TTC549 (cell line): Measurements from ENCODE around the gene GAB2.
"Not testable (repeated sequence)": the region's sequence is repeated elsewhere in the genome, so short reads cannot be mapped to it uniquely, and the experiment has no call there.

Experiments
- FAIRE-seq: peaks from 2 replicates; lab custom pipeline; 2012; peaks lifted over from hg19 to GRCh38; lab: Jason Lieb, UNC

GAB2 gene

DNA sequence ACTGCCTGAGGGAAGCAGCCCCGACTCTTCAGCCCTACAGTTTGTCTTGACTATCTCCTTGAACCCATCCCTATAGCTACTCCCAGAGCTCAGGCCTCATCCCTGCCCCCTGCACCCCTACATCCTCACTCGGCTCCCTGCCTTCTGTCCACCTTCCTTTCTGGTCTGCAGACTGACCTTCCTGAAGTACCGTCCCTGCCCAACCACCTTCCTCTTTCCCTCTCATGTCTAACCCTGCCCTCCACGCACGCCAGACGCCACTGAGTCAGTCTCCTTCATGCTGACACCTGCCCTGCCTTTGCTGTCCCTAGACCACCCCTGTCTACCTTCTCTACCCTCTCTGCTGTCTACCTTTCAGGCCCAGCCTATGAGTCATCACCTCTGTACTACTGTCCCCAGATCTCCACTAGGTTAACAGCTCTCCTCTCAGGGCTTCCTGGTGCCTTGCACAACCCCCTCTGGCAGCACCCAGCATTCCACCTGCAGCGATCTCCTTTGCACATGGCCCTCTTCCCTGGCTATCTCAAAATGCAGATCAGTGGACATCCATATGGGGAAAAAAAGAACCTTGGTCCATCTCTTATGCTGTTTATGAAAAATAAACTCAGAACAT, 238.1 kb downstream of the GAB2 start:
- no peak for FAIRE-seq

DNA sequence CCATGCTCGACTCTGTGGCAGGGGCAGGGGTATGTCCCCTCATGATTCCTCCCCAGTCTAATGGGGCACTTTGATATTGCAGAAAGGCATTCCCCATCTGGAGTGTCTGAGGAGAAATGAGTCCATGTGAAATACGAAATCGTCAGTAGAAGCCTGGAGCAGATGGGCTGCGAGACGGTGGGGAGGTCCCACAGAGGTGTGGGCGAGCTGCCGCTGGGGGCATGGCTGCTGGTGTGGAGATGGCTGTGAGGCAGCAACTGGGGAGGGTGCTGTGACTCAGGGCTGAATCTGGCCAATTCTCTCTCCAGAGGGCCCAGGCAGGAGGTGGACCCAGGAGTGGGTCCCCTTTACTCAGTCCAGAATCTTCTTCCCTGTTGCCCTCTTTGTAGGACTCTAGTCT, 240.4 kb downstream of the GAB2 start:
- FAIRE-seq = no peak

DNA sequence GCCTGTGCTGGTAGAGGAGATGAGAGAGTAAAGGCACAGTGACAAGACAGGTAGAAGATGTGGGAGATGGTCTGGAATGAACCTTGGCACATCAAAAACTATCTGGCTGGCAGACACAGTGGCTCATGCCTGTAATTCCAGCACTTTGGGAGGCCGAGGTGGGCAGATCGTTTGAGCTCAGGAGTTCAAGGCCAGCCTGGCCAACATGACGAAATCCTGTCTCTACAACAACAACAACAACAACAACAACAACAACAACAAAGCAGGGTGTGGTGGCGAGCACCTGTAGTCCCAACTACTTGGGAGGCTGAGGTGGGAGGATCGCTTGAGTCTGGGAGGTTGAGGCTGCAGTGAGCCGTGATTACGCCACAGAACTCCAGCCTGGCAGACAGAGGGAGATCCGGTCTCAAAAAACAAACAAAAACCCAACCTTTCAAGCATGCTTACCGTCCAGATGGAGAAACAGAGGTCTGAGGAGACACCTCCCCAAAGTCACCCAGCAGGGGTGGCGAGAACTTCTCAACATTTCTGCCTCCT, 240.9 kb downstream of the GAB2 start:
- FAIRE-seq = no peak

DNA sequence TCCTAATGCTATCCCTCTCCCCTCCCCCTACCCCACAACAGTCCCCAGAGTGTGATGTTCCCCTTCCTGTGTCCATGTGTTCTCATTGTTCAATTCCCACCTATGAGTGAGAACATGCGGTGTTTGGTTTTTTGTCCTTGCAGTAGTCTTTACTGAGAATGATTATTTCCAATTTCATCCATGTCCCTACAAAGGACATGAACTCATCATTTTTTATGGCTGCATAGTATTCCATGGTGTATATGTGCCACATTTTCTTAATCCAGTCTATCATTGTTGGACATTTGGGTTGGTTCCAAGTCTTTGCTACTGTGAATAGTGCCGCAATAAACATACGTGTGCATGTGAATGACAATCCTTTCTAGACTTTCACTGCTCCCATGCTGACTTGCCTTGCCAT, 241.8 kb downstream of the GAB2 start:
- FAIRE-seq = not testable (repeated sequence)

DNA sequence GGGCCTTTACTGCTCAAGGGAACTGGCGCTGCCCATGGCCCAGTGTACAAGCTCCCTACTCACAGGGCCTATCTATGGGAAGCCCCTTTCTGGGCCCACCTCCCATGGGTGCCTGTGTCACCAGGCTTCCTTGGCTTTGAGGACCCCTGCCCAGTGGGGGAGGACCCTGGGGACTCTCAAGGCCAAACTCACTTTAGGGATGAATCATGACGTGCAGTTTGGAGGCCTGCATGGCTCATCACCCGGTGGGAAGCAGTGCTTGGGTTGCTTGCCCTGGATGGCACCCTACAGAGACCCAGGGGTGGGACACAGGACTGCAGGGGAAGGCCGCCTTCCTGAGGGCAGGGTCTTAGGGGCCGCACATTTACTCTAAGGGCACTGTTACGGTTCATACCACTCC, 245.7 kb downstream of the GAB2 start:
- no peak for FAIRE-seq

DNA sequence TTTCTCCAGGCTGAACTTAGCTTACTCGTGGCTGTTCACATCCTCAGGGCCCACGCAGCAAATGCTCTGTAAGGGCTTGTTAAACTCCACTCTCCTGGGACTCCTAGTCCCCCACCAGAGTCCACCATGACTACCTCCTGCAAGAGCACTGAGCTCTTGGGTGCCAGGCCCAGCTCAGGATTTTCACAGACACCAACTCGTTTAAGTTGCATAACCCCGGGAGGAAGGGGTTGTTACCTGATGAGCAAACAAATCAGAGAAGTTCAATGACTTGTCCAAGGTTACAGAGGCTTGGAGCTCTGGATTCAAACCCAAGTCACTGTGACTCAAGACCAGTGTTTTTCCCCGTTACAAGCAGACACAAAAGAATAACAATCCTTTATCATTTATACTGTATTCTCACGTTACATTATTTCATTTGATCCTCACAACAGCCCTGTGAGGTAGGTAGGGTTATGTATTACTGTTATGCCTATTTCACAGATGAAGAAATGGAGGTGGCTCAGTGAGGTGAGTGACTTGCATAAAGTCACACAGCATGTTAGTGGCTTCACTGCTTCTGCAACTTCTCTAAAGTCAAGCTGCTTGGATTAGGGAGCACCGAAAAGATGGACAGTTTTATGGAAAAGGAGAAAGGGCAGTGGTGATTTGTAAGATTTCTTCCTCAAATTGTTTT, 246.6 kb downstream of the GAB2 start:
- no peak for FAIRE-seq

DNA sequence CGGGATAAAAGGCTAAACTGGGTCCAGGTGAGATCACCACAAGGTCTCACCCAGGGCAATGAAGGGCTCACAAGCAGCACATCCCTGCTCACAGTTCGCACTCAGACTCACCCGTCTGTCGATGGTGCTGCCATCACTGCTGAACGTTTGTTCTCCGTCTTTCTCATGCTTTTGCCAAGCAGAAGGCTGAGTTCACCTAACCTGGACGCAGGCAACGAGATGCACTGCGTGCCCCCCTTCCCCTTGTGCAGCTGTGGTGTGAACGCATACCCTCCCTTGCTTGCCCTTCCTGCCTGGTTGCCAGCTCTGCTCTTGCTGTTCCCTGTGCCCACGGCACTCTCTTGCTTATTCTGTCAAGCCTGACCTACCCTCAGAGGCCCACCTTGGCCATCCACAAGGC, 247.2 kb downstream of the GAB2 start:
- no peak for FAIRE-seq

DNA sequence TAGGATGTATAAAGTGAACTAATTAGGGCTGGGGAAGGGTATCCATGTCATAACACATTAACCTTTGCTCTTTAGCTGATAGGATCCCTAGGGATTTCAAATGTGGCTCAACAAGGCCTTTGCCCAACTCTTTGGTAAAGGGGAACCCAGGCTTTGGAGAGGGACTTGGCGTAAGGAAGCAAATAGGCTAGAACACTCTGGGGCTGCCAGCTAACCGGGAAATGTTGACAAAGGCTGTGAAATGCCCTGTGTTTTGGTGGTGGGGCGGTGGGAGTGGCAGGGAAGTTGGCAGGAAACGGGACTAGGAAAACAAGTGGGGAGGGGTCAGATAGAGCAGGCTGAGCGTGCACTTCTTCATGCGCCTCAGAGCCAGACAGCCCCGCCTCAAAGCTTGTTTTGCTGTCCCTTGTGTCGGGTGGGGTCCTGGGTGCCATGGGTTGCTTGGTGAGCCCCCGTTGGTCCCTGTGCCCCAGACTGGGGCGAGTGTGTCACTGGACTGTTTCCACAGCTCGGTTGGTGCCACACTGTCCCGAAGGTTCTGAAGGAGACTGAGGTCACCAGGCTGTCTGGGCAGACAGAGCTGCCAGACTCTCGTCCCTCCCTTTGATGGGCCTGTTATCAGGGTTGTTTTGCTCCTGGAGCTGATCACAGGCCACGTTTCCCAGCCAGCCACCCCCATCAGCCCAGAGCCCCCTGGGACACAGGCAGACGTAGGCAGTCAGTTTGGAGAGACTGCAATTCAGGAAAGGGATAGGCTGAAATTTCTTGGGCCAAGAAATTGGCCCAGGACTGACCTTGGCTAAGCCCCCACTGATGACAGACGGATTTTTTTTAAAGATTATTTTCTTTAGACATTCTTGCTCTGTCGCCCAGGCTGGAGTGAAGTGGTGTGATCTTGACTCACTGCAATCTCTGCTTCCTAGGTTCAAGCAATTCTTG, 248.8 kb downstream of the GAB2 start:
- FAIRE-seq = no peak

DNA sequence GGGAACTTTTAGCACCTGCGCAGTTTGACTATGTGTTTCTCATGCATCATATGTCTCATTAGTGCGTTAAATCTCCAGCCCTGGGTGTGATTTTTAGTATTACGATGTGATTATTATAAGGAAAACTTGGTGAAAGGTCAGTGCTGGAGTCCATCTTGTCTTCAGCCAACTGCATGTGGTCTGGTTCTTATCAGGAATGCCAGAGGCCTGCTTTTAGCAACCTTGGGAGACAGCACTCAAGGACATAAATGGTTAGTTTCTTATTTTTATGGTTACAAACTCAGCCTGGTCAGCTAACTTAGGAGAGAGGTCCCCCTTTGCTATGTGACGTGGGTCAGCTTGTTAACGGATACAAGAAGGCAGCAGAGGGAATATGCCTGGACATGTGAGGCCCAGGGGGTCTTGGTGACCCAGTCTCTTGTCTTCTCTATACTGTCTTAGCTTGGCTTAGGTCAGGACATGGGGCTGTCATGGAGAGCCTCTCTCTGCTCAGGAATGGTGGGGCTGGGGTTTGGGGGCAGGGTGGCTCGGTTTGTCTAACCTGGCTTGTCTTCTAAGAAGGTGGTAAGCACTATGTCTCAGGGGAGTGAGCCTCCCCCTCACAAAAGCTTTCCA, 250.7 kb downstream of the GAB2 start:
- no peak for FAIRE-seq
